ENCODE results near the gene PTPRE.

- TF ChIP-seq GATA3 (IDR thresholded peaks at IDR 0.05; ENCODE audit: low read depth, low read length) (no peak), GATA2 (IDR thresholded peaks at IDR 0.05; ENCODE audit: low read depth, low read length) (no peak)
Measured at GRCh38 chr10:128092454-128092853, 185.6 kb downstream of the PTPRE start.

Data from SH-SY5Y (cell line).